ENCODE results near the gene CD19.

GRCh38 chr16:28958836-28959235 is 27.1 kb downstream of the CD19 start:
- no peak for TF ChIP-seq CTCF (IDR thresholded peaks at IDR 0.05)
- TF ChIP-seq POLR2A (IDR thresholded peaks at IDR 0.05): no peak
